MM.1S (cell line): ENCODE data around the gene AMPH.

ENCODE experiments used
- DNase-seq: peaks from one replicate; pipeline ENCODE4 v3.0.0-alpha.2; 2015
- H2AFZ ChIP-seq: fragments of 300-600 bp; sonication (generic); 2 replicates; pipeline ENCODE4 v1.6.0; 2016; ENCODE audit warnings: antibody characterized with exemption, low read length
- H3F3A ChIP-seq: fragments of 300-600 bp; sonication (generic); 2 replicates; pipeline ENCODE4 v1.6.1; 2016; ENCODE audit warnings: mild to moderate bottlenecking, antibody characterized with exemption, low read length, moderate library complexity, mixed read lengths; ENCODE audit not compliant: insufficient read depth
- H3K27ac ChIP-seq: fragments of 300-600 bp; sonication (generic); 2 replicates; pipeline ENCODE4 v1.5.1; 2016; ENCODE audit warnings: mild to moderate bottlenecking, low read length
- H3K27me3 ChIP-seq: fragments of 300-600 bp; sonication (generic); replicated peaks from 2 replicates; pipeline ENCODE4 v1.6.0; 2016; ENCODE audit warnings: low read length; ENCODE audit not compliant: insufficient read depth
- H3K36me3 ChIP-seq: fragments of 300-600 bp; sonication (generic); replicated peaks from 2 replicates; pipeline ENCODE4 v1.6.1; 2016; ENCODE audit warnings: mild to moderate bottlenecking, low read length, mixed read lengths; ENCODE audit not compliant: insufficient read depth
- H3K4me1 ChIP-seq: fragments of 300-600 bp; sonication (generic); 2 replicates; pipeline ENCODE4 v1.6.1; 2016; ENCODE audit warnings: low read length, mixed read lengths
- H3K4me2 ChIP-seq: fragments of 300-600 bp; sonication (generic); 2 replicates; pipeline ENCODE4 v1.6.0; 2016; ENCODE audit warnings: low read depth, low read length
- H3K4me3 ChIP-seq: fragments of 300-600 bp; sonication (generic); 2 replicates; pipeline ENCODE4 v1.5.1; 2016; ENCODE audit warnings: low read length, mixed read lengths
- H3K79me2 ChIP-seq: fragments of 300-600 bp; sonication (generic); 2 replicates; pipeline ENCODE4 v1.6.1; 2016; ENCODE audit warnings: mixed run types, low read length, mixed read lengths
- H3K9ac ChIP-seq: fragments of 300-600 bp; sonication (generic); 2 replicates; pipeline ENCODE4 v1.6.1; 2016; ENCODE audit warnings: low read length, mixed read lengths
- H3K9me2 ChIP-seq: fragments of 300-600 bp; sonication (generic); replicated peaks from 2 replicates; pipeline ENCODE4 v1.6.1; 2016; ENCODE audit warnings: mild to moderate bottlenecking, low read length, mixed read lengths; ENCODE audit not compliant: insufficient read depth
- H3K9me3 ChIP-seq: fragments of 300-600 bp; sonication (generic); replicated peaks from 2 replicates; pipeline ENCODE4 v1.6.1; 2016; ENCODE audit warnings: mild to moderate bottlenecking, low read length, mixed read lengths; ENCODE audit not compliant: insufficient read depth
- H4K20me1 ChIP-seq: fragments of 300-600 bp; sonication (generic); 2 replicates; pipeline ENCODE4 v1.6.1; 2016; ENCODE audit warnings: mild to moderate bottlenecking, low read length, moderate library complexity, mixed read lengths; ENCODE audit not compliant: insufficient read depth
- CTCF ChIP-seq: fragments of 300-600 bp; sonication (generic); IDR thresholded peaks from 2 replicates; pipeline ENCODE4 v1.5.1; 2016; ENCODE audit warnings: antibody characterized with exemption, low read length, mixed read lengths
- EZH2 ChIP-seq: fragments of 300-600 bp; sonication (generic); optimal IDR thresholded peaks from 2 replicates; pipeline ENCODE3; 2017; ENCODE audit warnings: low read depth, mild to moderate bottlenecking, antibody characterized with exemption, low read length, mixed read lengths
- EZH2phosphoT487 ChIP-seq: fragments of 300-600 bp; sonication (generic); IDR thresholded peaks from 2 replicates; pipeline ENCODE4 v1.6.1; 2018; ENCODE audit warnings: antibody characterized with exemption, low read length

AMPH gene

DNA sequence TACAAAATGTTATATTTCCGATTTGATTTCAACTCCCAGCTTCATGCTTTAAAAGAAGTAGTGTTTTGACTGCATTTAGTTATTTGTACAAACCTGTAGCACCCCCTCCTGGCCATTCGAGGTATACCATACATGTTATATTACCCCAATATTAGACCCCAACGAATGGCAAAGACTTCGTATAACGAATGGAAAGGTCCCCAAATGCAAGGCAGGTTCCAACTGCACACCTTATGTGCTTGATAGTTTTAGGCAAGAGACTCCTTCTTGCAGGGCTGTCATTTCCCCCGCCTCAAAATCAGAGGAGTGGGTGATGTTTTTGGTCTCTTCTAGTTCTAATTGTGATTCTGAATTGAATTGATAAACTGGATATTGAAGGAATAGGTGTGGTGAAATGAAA, 256.7 kb downstream of the AMPH start:
- H3K9me2 ChIP-seq = no peaks in the 10 kb centered on the region
- H3K4me1 ChIP-seq = peaks cover 8% of the 10 kb centered on the region
- H3K4me3 ChIP-seq = no peak overlapping the region
- no peaks in the 10 kb centered on the region for H3K9me3 ChIP-seq
- no peak overlapping the region for H3K9ac ChIP-seq
- H4K20me1 ChIP-seq = peaks cover 4% of the 10 kb centered on the region; the same call in 1 of the 2 replicates
- peaks cover 49% of the 10 kb centered on the region for H3K79me2 ChIP-seq
- H3K27me3 ChIP-seq = no peaks in the 10 kb centered on the region
- H3K36me3 ChIP-seq = peaks cover 5% of the 10 kb centered on the region; the same call in 1 of the 2 replicates
- H2AFZ ChIP-seq = no peak overlapping the region
- peak; percentile 24 for DNase-seq
- TF ChIP-seq CTCF (peak; percentile 70), EZH2 (no peak)
- H3K4me2 ChIP-seq = no peak overlapping the region
- H3K27ac ChIP-seq = no peak overlapping the region
- H3F3A ChIP-seq = peaks cover 1% of the 10 kb centered on the region; the same call in 1 of the 2 replicates

DNA sequence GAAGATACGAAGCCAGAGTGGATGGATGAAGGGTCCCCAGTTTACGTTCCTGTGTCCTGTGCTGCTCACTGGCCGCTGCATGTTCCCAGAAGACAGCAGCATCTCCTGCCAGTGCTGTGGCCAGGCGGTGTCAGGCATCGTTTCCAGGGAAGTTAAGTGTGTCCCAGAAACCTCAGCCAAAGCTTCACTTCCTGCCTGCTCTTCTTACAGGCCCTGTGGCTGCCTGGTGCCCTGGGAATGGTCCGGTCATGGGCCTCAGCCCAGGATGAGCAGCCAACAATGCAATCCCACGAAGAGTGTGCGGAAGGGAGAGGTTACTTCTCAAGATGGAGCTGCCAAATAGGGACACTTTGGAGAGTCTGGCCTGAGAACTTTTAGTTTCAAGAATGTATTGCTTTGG, 258.0 kb downstream of the AMPH start:
- Histone ChIP-seq H3K9me3 (no peaks in the 10 kb centered on the region), H3K4me3 (no peak overlapping the region), H4K20me1 (peaks cover 4% of the 10 kb centered on the region; the same call in 1 of the 2 replicates), H3K9me2 (no peaks in the 10 kb centered on the region), H3K4me2 (no peak overlapping the region), H3K27me3 (no peaks in the 10 kb centered on the region), H3K36me3 (peaks cover 5% of the 10 kb centered on the region; the same call in 1 of the 2 replicates), H2AFZ (no peak overlapping the region), H3F3A (peaks cover 9% of the 10 kb centered on the region), H3K79me2 (peaks cover 62% of the 10 kb centered on the region), H3K9ac (no peak overlapping the region), H3K4me1 (peaks cover 20% of the 10 kb centered on the region), H3K27ac (no peak overlapping the region)
- no peak for DNase-seq
- TF ChIP-seq CTCF = no peak
- no peak for TF ChIP-seq EZH2phosphoT487
- TF ChIP-seq EZH2 = no peak

GRCh38 chr7:38372290-38372689, 258.9 kb downstream of the AMPH start:
- Histone ChIP-seq H2AFZ (no peak overlapping the region), H3K4me2 (no peak overlapping the region), H3K9me3 (no peaks in the 10 kb centered on the region), H3K27ac (no peak overlapping the region), H3F3A (peaks cover 16% of the 10 kb centered on the region), H3K9me2 (no peaks in the 10 kb centered on the region), H4K20me1 (peaks cover 4% of the 10 kb centered on the region; the same call in 1 of the 2 replicates), H3K4me3 (no peak overlapping the region), H3K36me3 (peaks cover 5% of the 10 kb centered on the region; the same call in 1 of the 2 replicates), H3K27me3 (no peaks in the 10 kb centered on the region), H3K9ac (no peak overlapping the region), H3K79me2 (peaks cover 62% of the 10 kb centered on the region), H3K4me1 (peaks cover 28% of the 10 kb centered on the region)
- no peak for DNase-seq
- TF ChIP-seq EZH2 = no peak
- no peak for TF ChIP-seq CTCF
- TF ChIP-seq EZH2phosphoT487 = no peak
